ENCODE results near the gene CMTM4. TPM values are rescaled to one million over a fixed set of nuclear protein-coding genes. Genes with fewer than 3 reads are reported as not detected.

Gene CMTM4
- total RNA-seq, 1 experiment from 2014 or later = 77.8 TPM

GRCh38 chr16:66703406-66704215 lies 7.1 kb upstream of the CMTM4 start:
- no peak overlapping the region for H3K9ac ChIP-seq (ENCODE audit: low read length)
- H3K4me1 ChIP-seq (ENCODE audit: control insufficient read depth in 1 of 2, insufficient read depth in 2 of 2, low read length in 2 of 2) = no peaks in the 10 kb centered on the region
- CTCF ChIA-PET = no interaction called here
- intact Hi-C loops (cut with micrococcal nuclease) = no loop called here
- H3K9me2 ChIP-seq (ENCODE audit: insufficient read depth) = no peaks in the 10 kb centered on the region
- no peaks in the 10 kb centered on the region for H3K27me3 ChIP-seq (ENCODE audit: insufficient read depth, low read length)
- H3K79me2 ChIP-seq (ENCODE audit: insufficient read depth, low read length) = no peaks in the 10 kb centered on the region
- H3K36me3 ChIP-seq (ENCODE audit: control insufficient read depth in 1 of 2, insufficient read depth in 2 of 2, low read length in 2 of 2) = no peaks in the 10 kb centered on the region
- H3K4me3 ChIP-seq (replicated peaks in 1 of 2; ENCODE audit: low read depth in 1 of 2, low read length in 2 of 2) = no peak overlapping the region
- H2AFZ ChIP-seq (ENCODE audit: low read depth, low read length, poor library complexity, severe bottlenecking) = no peak overlapping the region
- H3K27ac ChIP-seq (ENCODE audit: low read depth, low read length) = no peak overlapping the region
- no peaks in the 10 kb centered on the region for H4K20me1 ChIP-seq (ENCODE audit: insufficient read depth)
- RAD21 ChIA-PET (ENCODE audit: low non-redundant PET in 1 of 2, low total read pairs in 2 of 2, uncharacterized antibody in 2 of 2, unreplicated experiment in 2 of 2) = no interaction called here
- H3K9me3 ChIP-seq (ENCODE audit: control insufficient read depth in 1 of 2, insufficient read depth in 1 of 2, low read depth in 1 of 2, low read length in 2 of 2) = no peaks in the 10 kb centered on the region
- H3K4me2 ChIP-seq (ENCODE audit: low read length) = no peak overlapping the region
- no peak for ATAC-seq
- no TSS peak for BruUV-seq (replicated peaks)
- POLR2A ChIA-PET = no interaction called here
- TF ChIP-seq YY1 (IDR thresholded peaks at IDR 0.05; ENCODE audit: extremely low read depth, insufficient replicate concordance, low read depth, low read length) = no peak
- no peak for TF ChIP-seq CBX3 (IDR thresholded peaks at IDR 0.05; ENCODE audit: low read depth)
- no peak for TF ChIP-seq FOSL1 (IDR thresholded peaks at IDR 0.05; ENCODE audit: low read depth)
- TF ChIP-seq ZBTB33 (IDR thresholded peaks at IDR 0.05; ENCODE audit: extremely low read depth, insufficient replicate concordance, low read length) = no peak
- DNase-seq (ENCODE audit: low read depth, low spot score) = no peak

- H3K9me3 ChIP-seq (ENCODE audit: control insufficient read depth in 1 of 2, insufficient read depth in 1 of 2, low read depth in 1 of 2, low read length in 2 of 2) = no peaks in the 10 kb centered on the region
- no peaks in the 10 kb centered on the region for H4K20me1 ChIP-seq (ENCODE audit: insufficient read depth)
- no TSS peak for BruUV-seq (replicated peaks)
- intact Hi-C loops (cut with micrococcal nuclease) = no loop called here
- ATAC-seq = no peak
- no peaks in the 10 kb centered on the region for H3K27me3 ChIP-seq (ENCODE audit: insufficient read depth, low read length)
- no peak overlapping the region for H3K9ac ChIP-seq (ENCODE audit: low read length)
- no peaks in the 10 kb centered on the region for H3K9me2 ChIP-seq (ENCODE audit: insufficient read depth)
- no peak overlapping the region for H3K27ac ChIP-seq (ENCODE audit: low read depth, low read length)
- CTCF ChIA-PET = interaction anchor here (1.8 kb wide), 1 partner anchor 51 kb away, joined by 6 read pairs; no protein-coding TSS in a partner anchor
- no peak overlapping the region for H3K4me2 ChIP-seq (ENCODE audit: low read length)
- POLR2A ChIA-PET = no interaction called here
- H3K4me3 ChIP-seq (replicated peaks in 1 of 2; ENCODE audit: low read depth in 1 of 2, low read length in 2 of 2) = no peak overlapping the region
- DNase-seq (ENCODE audit: low read depth, low spot score) = no peak
- TF ChIP-seq EZH2 (IDR thresholded peaks at IDR 0.05) (no peak), SP1 (IDR thresholded peaks at IDR 0.05; ENCODE audit: low read depth) (no peak), SRF (IDR thresholded peaks at IDR 0.05; ENCODE audit: low read depth) (no peak), ZBTB33 (IDR thresholded peaks at IDR 0.05; ENCODE audit: extremely low read depth, insufficient replicate concordance, low read length) (no peak), RAD21 (IDR thresholded peaks at IDR 0.05; ENCODE audit: low read depth) (no peak), ELF1 (IDR thresholded peaks at IDR 0.05; ENCODE audit: borderline replicate concordance, low read depth) (no peak), CEBPB (IDR thresholded peaks at IDR 0.05; ENCODE audit: low read depth) (no peak), JUND (IDR thresholded peaks at IDR 0.05) (no peak)
- TF ChIP-seq, protein P1, sequence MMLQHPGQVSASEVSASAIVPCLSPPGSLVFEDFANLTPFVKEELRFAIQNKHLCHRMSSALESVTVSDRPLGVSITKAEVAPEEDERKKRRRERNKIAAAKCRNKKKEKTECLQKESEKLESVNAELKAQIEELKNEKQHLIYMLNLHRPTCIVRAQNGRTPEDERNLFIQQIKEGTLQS (IDR thresholded peaks at IDR 0.05) = no peak
- H3K36me3 ChIP-seq (ENCODE audit: control insufficient read depth in 1 of 2, insufficient read depth in 2 of 2, low read length in 2 of 2) = no peaks in the 10 kb centered on the region
- H3K4me1 ChIP-seq (ENCODE audit: control insufficient read depth in 1 of 2, insufficient read depth in 2 of 2, low read length in 2 of 2) = peaks cover 3 to 7% of the 10 kb centered on the region in 2 experiments; a peak in 2 of 4 replicates
- H3K79me2 ChIP-seq (ENCODE audit: insufficient read depth, low read length) = no peaks in the 10 kb centered on the region
- RAD21 ChIA-PET (ENCODE audit: low non-redundant PET in 1 of 2, low total read pairs in 2 of 2, uncharacterized antibody in 2 of 2, unreplicated experiment in 2 of 2) = no interaction called here
- no peak overlapping the region for H2AFZ ChIP-seq (ENCODE audit: low read depth, low read length, poor library complexity, severe bottlenecking)
Measured at GRCh38 chr16:66701516-66701915, 5.0 kb upstream of the CMTM4 start.

Measured in HCT116 (cell line).